ENCODE measurements around the gene MEGF11.

DNA sequence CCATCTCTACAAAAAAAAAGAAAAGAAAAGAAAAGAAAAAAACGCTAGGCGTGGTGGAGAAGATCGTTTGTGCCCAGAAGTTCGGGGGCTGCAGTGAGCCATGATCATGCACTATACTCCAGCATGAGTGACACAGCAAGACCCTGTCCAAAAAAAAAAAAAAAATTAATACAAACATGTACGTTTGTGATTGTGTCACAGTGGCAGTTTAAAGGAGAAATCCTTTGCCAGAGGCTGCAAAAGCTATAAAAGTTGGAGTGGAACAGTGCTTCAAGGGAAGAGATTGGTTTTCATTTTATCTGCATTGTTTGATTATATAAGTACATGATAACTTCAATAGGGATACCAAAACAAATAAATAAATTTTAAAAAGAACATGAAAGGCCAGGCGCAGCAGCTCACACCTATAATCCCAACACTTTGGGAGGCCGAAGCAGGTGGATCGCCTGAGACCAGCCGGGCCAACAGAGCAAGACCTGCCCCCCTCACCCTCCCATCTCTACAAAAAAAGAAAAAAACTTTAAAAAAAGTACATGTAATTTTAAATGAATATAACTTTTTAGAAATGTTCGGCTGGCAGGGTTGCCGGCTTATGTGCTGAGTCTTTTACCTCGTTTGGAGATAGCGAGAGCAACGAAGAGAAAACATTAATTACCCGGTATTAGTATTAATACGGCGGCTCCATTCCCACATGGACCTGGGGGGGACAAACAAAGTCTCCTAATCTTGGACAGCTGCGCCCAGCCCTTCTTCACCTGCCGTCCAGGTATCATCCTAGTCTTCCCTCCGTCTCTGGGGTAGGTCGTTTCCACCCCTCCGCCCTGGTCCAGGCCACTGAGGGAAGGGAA is 39.2 kb upstream of the MEGF11 start:
- TF ChIP-seq CTCF (IDR thresholded peaks at IDR 0.05) (no peak), POLR2A (IDR thresholded peaks at IDR 0.05) (no peak)

Data from Peyer's patch (tissue), 4 donors.